ENCODE results near the gene WNT9B. TPM values are rescaled to one million over a fixed set of nuclear protein-coding genes. Genes with fewer than 3 reads are reported as not detected.

The WNT9B gene
- total RNA-seq, 1 donor from 2014 or later, result not detected

GRCh38 chr17:46823657-46824056, 27.7 kb upstream of the WNT9B start:
- H3K27me3 ChIP-seq, result peaks cover 100% of the 10 kb centered on the region
- TF ChIP-seq EZH2phosphoT487 (IDR thresholded peaks at IDR 0.05) (no peak), EZH2 (IDR thresholded peaks at IDR 0.05) (no peak), CTCF (IDR thresholded peaks at IDR 0.05) (no peak)
- H3K4me2 ChIP-seq, result no peak overlapping the region
- peaks cover 2% of the 10 kb centered on the region for H3K9me3 Mint-ChIP-seq
- H3K36me3 Mint-ChIP-seq, result peaks cover 12% of the 10 kb centered on the region
- peaks cover 25% of the 10 kb centered on the region for H3K4me1 ChIP-seq
- no peaks in the 10 kb centered on the region for H3K36me3 ChIP-seq
- peaks cover 46% of the 10 kb centered on the region for H3K27me3 Mint-ChIP-seq (ENCODE audit: insufficient read depth, low read depth)
- H3K79me2 ChIP-seq (ENCODE audit: low read depth), result no peaks in the 10 kb centered on the region
- peaks cover 19% of the 10 kb centered on the region for H3F3A ChIP-seq (ENCODE audit: low read depth)
- no peak for DNase-seq (ENCODE audit: low spot score)
- H3K27ac Mint-ChIP-seq, result no peak overlapping the region
- no peaks in the 10 kb centered on the region for H3K9me3 ChIP-seq (ENCODE audit: low read depth)
- no peak overlapping the region for H3K4me3 Mint-ChIP-seq
- peaks cover 38% of the 10 kb centered on the region for H4K20me1 ChIP-seq (ENCODE audit: low read depth)
- H3K27ac ChIP-seq, result no peak overlapping the region
- peaks cover 40% of the 10 kb centered on the region for H3K4me1 Mint-ChIP-seq
- H3K9ac ChIP-seq, result no peak overlapping the region
- H2AFZ ChIP-seq (replicated peaks), result no peak overlapping the region
- H3K4me3 ChIP-seq, result no peak overlapping the region

GRCh38 chr17:46826116-46826515, 25.3 kb upstream of the WNT9B start:
- H3K27me3 Mint-ChIP-seq (ENCODE audit: insufficient read depth, low read depth), result peaks cover 42% of the 10 kb centered on the region
- Histone ChIP-seq H3K27ac (no peak overlapping the region), H3F3A (ENCODE audit: low read depth) (peaks cover 5% of the 10 kb centered on the region), H3K4me2 (no peak overlapping the region), H3K79me2 (ENCODE audit: low read depth) (no peaks in the 10 kb centered on the region), H3K4me3 (no peak overlapping the region), H3K36me3 (no peaks in the 10 kb centered on the region), H3K9ac (no peak overlapping the region), H2AFZ (replicated peaks) (no peak overlapping the region), H3K4me1 (peaks cover 8% of the 10 kb centered on the region), H3K27me3 (peaks cover 100% of the 10 kb centered on the region), H4K20me1 (ENCODE audit: low read depth) (peaks cover 28% of the 10 kb centered on the region), H3K9me3 (ENCODE audit: low read depth) (no peaks in the 10 kb centered on the region)
- peaks cover 12% of the 10 kb centered on the region for H3K36me3 Mint-ChIP-seq
- peaks cover 40% of the 10 kb centered on the region for H3K4me1 Mint-ChIP-seq
- H3K27ac Mint-ChIP-seq, result peak overlapping the region; percentile 72
- no peak overlapping the region for H3K4me3 Mint-ChIP-seq
- no peak for DNase-seq (ENCODE audit: low spot score)
- peaks cover 2% of the 10 kb centered on the region for H3K9me3 Mint-ChIP-seq
- TF ChIP-seq EZH2 (IDR thresholded peaks at IDR 0.05) (no peak), EZH2phosphoT487 (IDR thresholded peaks at IDR 0.05) (no peak), CTCF (IDR thresholded peaks at IDR 0.05) (no peak)

- no peak overlapping the region for H3K9ac ChIP-seq
- peaks cover 41% of the 10 kb centered on the region for H3K4me1 Mint-ChIP-seq
- no peaks in the 10 kb centered on the region for H3K9me3 ChIP-seq (ENCODE audit: low read depth)
- no peak overlapping the region for H3K4me2 ChIP-seq
- H4K20me1 ChIP-seq (ENCODE audit: low read depth), result peaks cover 29% of the 10 kb centered on the region
- H3K27ac ChIP-seq, result no peak overlapping the region
- no peaks in the 10 kb centered on the region for H3K79me2 ChIP-seq (ENCODE audit: low read depth)
- H3K27me3 ChIP-seq, result peaks cover 100% of the 10 kb centered on the region
- no peak overlapping the region for H3K4me3 Mint-ChIP-seq
- peaks cover 41% of the 10 kb centered on the region for H3K27me3 Mint-ChIP-seq (ENCODE audit: insufficient read depth, low read depth)
- peak overlapping the region; percentile 78 for H3K27ac Mint-ChIP-seq
- no peak overlapping the region for H2AFZ ChIP-seq (replicated peaks)
- H3F3A ChIP-seq (ENCODE audit: low read depth), result no peaks in the 10 kb centered on the region
- H3K36me3 Mint-ChIP-seq, result peaks cover 12% of the 10 kb centered on the region
- no peak overlapping the region for H3K4me3 ChIP-seq
- no peak for DNase-seq (ENCODE audit: low spot score)
- H3K4me1 ChIP-seq, result peaks cover 7% of the 10 kb centered on the region
- TF ChIP-seq CTCF (IDR thresholded peaks at IDR 0.05) (no peak), EZH2phosphoT487 (IDR thresholded peaks at IDR 0.05) (no peak), EZH2 (IDR thresholded peaks at IDR 0.05) (no peak)
- H3K36me3 ChIP-seq, result no peaks in the 10 kb centered on the region
- peaks cover 2% of the 10 kb centered on the region for H3K9me3 Mint-ChIP-seq
Observed at GRCh38 chr17:46827274-46827673, 24.1 kb upstream of the WNT9B start.
